Measurements from ENCODE around the gene PLXNA1. TPM values are rescaled to one million over a fixed set of nuclear protein-coding genes. Genes with fewer than 3 reads are reported as not detected.

The PLXNA1 gene
- total RNA-seq, 1 experiment from 2014 or later = 15.9 TPM

- no peak for DNase-seq (ENCODE audit: extremely low read depth, low read depth)
Observed at GRCh38 chr3:126952261-126952982, 30.5 kb upstream of the PLXNA1 start.

GRCh38 chr3:126952983-126953660 is 29.8 kb upstream of the PLXNA1 start:
- no peak for DNase-seq (ENCODE audit: extremely low read depth, low read depth)

GRCh38 chr3:126954141-126954842 is 28.6 kb upstream of the PLXNA1 start:
- no peak for DNase-seq (ENCODE audit: extremely low read depth, low read depth)

- DNase-seq (ENCODE audit: extremely low read depth, low read depth) = no peak
Observed at GRCh38 chr3:126955004-126955790, 27.7 kb upstream of the PLXNA1 start.

- DNase-seq (ENCODE audit: extremely low read depth, low read depth) = no peak
Observed at GRCh38 chr3:126956361-126956760, 26.6 kb upstream of the PLXNA1 start.

- DNase-seq (ENCODE audit: extremely low read depth, low read depth) = no peak
Observed at GRCh38 chr3:126956866-126957650, 25.9 kb upstream of the PLXNA1 start.

GRCh38 chr3:126957776-126958637 is 24.9 kb upstream of the PLXNA1 start:
- DNase-seq (ENCODE audit: extremely low read depth, low read depth) = no peak

- no peak for DNase-seq (ENCODE audit: extremely low read depth, low read depth)
Observed at GRCh38 chr3:126958638-126959085, 24.3 kb upstream of the PLXNA1 start.

- no peak for DNase-seq (ENCODE audit: extremely low read depth, low read depth)
Observed at GRCh38 chr3:126959136-126959920, 23.6 kb upstream of the PLXNA1 start.

- DNase-seq (ENCODE audit: extremely low read depth, low read depth) = no peak
Observed at GRCh38 chr3:126959921-126960603, 22.9 kb upstream of the PLXNA1 start.

GRCh38 chr3:126960604-126960995 is 22.3 kb upstream of the PLXNA1 start:
- DNase-seq (ENCODE audit: extremely low read depth, low read depth) = no peak

GRCh38 chr3:126961191-126961790 is 21.6 kb upstream of the PLXNA1 start:
- no peak for DNase-seq (ENCODE audit: extremely low read depth, low read depth)

GRCh38 chr3:126961791-126962461 is 21.0 kb upstream of the PLXNA1 start:
- DNase-seq (ENCODE audit: extremely low read depth, low read depth) = no peak

GRCh38 chr3:126962756-126963155 is 20.2 kb upstream of the PLXNA1 start:
- no peak for DNase-seq (ENCODE audit: extremely low read depth, low read depth)

- no peak for DNase-seq (ENCODE audit: extremely low read depth, low read depth)
Observed at GRCh38 chr3:126963261-126964190, 19.4 kb upstream of the PLXNA1 start.

GRCh38 chr3:126964261-126964660 is 18.7 kb upstream of the PLXNA1 start:
- no peak for DNase-seq (ENCODE audit: extremely low read depth, low read depth)
